Stimulated activated CD4-positive, alpha-beta T cell treated with anti-CD3 and anti-CD28 coated beads, Interleukin-12 subunit alpha, Interleukin-12 subunit beta, amount 100 ng/mL, for 24 hours (primary cell): Measurements from ENCODE around the gene LHB.

Experiments used
- DNase-seq, 2 experiments: peaks; one replicate each; pipeline ENCODE4 v3.0.0-alpha.2; 2020; ENCODE audit warnings: low read depth in 2 of 2

Gene LHB

DNA sequence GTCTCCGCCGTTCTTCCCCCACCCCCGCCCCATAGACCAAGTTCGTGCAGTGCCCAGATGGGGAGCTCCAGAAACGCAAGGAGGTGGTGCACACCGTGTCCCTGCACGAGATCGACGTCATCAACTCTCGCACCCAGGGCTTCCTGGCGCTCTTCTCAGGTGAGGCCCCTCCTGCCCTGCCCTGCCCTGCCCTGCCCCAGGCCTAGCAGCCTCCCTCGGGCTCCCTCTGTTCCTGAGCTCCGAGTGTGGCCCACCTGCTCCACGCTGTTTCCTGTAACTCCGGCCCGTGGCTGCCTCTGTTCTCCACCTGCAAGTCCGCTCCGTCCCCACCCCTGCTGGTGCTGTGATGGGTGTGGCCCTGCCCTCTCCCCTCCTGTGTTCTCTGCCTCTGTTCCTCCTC is 6.4 kb downstream of the LHB start:
- no peak for DNase-seq

- no peak for DNase-seq
Measured at GRCh38 chr19:49009828-49010227, 7.1 kb downstream of the LHB start.

DNA sequence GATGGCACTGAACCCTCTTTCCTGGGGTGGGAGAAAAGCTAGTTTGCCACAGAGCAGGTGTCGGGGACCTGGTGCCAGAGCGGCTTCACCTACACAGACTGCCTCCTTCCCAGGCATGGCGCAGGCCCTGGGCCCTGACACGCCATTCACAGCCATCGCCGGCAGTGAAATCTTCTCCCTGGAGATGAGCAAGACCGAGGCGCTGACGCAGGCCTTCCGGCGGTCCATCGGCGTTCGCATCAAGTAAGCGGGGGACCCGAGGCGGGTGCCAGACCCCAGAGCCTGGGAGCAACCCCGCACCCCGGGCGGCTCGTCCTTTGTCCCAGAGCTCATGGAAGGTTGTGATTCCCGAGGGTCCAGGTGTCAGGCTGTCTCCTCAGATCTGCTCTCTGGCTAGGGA is 10.0 kb downstream of the LHB start:
- DNase-seq, result no peak

GRCh38 chr19:49004964-49005614 is 11.8 kb downstream of the LHB start:
- DNase-seq, result no peak

DNA sequence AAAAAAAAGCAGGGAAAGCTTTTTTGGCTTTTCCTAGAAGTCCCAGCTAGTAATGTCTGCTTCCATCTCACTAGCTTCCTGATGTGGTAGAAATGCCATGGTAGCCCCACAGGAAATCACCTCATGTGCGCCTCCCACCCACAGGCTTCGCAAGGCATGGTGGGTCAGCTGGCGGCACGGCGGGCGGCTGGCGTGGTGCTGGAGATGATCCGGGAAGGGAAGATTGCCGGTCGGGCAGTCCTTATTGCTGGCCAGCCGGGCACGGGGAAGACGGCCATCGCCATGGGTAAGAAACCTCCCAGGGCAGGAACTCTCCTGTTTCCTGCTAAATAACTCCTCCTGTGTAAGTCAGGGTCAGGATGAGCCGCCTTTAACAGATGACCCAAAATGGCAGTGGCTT is 12.8 kb downstream of the LHB start:
- DNase-seq, result no peak

GRCh38 chr19:48999481-49000325 is 17.2 kb downstream of the LHB start:
- DNase-seq, result peak in 1 of 2 experiments; percentile 61

- DNase-seq, result peak in 1 of 2 experiments; percentile 48
Measured at GRCh38 chr19:48997972-48998371, 18.9 kb downstream of the LHB start.

- no peak for DNase-seq
Measured at GRCh38 chr19:48994035-48994386, 22.9 kb downstream of the LHB start.

- peak; percentile 99 for DNase-seq
Measured at GRCh38 chr19:48993175-48994034, 23.5 kb downstream of the LHB start, which contains the start of the genes GYS1 and RUVBL2. GYS1 (minus strand) TSS chr19:48993309; CDS start chr19:48993112, 197 bp downstream. RUVBL2 (plus strand) TSS chr19:48993887; CDS start chr19:48993912, 25 bp downstream.

GRCh38 chr19:48992581-48993174 is 24.2 kb downstream of the LHB start:
- DNase-seq, result no peak

GRCh38 chr19:48991873-48992580 is 24.9 kb downstream of the LHB start:
- DNase-seq, result no peak

DNA sequence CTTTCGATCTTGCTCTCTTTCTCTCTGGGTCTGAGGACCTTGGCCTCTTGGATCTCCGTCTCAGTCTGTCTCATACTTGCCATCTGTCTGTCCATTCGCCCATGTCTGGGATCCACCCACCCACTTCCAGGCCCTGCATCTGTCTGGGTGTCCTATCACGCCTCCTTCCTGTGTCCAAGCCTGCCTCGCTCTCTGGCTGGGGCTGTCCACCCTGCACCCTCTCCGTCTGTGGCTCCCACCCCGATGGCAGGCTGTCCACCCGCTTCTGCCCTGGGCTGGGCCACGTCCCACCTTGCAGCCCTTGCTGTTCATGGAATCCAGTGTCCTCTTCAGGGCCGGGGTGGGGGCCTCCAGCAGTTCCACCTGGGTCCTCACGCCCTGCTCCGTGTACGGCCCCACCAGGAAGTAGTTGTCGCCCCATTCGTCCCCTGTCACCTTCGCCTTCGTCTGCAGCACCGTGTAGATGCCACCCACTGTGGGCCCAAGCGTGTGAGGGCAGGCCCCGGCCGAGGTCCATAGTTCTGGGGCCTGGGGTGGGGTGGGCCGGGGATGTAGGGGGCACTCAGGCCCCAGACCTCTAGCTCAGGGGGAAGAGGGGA is 25.8 kb downstream of the LHB start:
- no peak for DNase-seq

GRCh38 chr19:48990400-48990799 is 26.5 kb downstream of the LHB start:
- DNase-seq, result no peak

- no peak for DNase-seq
Measured at GRCh38 chr19:48989701-48990291, 27.1 kb downstream of the LHB start.

DNA sequence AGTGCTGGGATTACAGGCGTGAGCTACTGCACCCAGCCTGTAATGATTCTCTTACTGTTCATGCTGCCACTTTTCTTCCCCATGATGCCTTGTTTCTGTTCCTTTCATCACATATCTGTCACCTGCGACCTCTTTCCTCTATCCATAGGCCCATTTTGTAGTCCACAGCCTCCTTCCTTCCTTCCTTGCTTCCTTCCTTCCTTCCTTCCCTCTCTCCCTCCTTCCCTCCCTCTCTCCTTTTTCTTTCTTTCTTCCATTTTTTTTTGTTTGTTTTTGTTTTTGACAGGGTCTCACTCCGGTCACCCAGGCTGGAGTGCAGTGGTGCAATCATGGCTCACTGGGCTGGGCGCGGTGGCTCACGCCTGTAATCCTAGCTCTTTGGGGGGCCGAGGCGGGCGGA is 28.0 kb downstream of the LHB start:
- DNase-seq, result no peak

DNA sequence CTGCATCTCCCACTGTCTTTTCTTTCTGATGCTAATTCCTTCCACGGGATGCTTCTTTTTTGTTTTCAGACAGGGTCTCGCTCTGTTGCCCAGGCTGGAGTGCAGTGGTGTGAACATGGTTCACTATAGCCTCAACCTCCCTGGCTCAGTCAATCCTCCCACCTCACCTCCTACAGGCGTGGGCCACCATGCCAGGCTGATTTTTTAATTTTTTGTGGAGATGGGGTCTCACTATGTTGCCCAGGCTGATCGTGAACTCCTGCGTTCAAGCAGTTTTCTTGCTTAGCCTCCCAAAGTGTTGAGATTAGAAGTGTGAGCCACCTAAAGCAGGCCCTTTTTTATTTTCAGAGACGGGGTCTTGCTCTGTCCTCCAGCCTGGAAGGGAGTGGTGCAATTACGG is 28.6 kb downstream of the LHB start:
- no peak for DNase-seq

DNA sequence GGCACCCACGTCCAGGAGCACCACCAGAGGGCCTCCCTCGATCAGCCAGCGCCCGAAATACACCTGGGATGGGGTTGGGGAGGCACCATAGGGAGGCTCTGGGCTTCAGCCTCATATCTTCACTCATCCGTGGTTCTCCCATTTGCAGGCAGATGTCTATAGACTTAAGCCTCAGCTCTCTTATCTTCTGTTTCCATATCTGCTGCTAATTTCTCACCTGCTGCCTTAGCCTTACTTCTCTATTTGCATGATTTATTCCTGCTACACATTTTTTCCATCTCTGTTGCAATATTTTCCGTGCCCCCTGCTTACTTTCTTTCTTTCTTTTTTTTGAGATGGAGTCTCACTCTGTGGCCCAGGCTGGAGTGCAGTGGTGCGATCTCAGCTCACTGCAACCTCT is 29.6 kb downstream of the LHB start:
- DNase-seq, result no peak

DNA sequence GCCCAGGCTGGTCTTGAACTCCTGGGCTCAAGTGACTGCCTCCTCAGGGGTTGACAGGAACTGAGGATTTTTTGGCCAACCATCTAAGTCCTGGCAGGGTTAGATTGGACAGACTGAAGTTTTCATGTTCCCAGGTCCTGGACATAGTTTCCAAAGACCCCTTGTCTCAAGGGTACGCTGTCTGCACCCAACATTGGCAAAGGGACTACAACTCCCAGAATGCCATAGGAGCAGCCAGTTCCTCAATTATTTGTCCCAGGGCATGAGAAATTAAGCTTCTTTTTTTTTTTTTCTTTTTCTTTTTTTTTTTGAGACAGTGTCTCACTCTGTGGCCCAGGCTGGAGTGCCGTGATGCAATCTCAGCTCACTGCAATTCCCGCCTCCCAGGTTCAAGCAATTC is 30.7 kb downstream of the LHB start:
- no peak for DNase-seq

GRCh38 chr19:48985711-48986110 is 31.2 kb downstream of the LHB start:
- no peak for DNase-seq

DNA sequence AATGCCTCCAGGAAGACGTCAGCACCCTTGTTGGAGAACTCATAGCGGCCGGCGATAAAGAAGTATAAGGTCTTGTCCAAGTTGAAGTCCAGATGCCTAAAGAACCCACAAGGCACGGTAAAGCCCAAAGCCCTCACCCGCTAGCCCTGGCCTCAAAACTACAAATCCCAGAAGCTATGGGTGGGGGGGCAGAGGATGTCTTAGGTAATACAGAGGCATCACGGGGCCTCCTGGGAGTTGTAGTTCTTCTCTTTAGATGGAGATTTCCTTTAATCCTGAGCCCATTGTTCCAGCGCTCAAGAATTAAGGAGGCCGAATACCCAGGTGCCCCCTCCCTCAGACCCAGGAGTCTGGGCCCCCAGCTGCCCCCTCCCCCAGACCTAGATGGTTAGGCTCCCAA is 34.6 kb downstream of the LHB start:
- DNase-seq, result no peak
